ENCODE data around the gene SLC12A3.

Gene SLC12A3

DNA sequence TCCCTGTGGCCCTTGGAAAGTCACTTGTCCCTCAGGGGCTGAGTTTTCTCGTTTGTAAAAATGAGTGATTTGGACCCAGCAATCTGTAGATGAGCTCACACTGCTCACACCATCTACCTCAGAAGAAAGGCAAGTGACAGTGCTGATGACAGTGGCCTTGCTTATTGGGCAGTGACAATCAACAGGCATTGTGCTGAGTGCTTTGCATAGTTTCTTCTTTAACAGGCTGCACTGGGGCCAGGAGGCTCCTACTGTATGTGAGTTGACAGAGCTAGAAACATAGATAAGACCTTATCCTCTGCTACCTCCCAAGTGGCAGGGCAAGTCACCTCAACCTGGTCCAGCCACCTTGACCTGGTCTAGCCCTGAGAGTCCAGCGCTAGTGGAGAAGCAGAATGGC lies 29.7 kb upstream of the SLC12A3 start (continued):
- no peak for TF ChIP-seq CSRNP3 (CRISPR knock-in tag; IDR thresholded peaks at IDR 0.05)
- no peak for TF ChIP-seq OSR1 (CRISPR knock-in tag; IDR thresholded peaks at IDR 0.05)

DNA sequence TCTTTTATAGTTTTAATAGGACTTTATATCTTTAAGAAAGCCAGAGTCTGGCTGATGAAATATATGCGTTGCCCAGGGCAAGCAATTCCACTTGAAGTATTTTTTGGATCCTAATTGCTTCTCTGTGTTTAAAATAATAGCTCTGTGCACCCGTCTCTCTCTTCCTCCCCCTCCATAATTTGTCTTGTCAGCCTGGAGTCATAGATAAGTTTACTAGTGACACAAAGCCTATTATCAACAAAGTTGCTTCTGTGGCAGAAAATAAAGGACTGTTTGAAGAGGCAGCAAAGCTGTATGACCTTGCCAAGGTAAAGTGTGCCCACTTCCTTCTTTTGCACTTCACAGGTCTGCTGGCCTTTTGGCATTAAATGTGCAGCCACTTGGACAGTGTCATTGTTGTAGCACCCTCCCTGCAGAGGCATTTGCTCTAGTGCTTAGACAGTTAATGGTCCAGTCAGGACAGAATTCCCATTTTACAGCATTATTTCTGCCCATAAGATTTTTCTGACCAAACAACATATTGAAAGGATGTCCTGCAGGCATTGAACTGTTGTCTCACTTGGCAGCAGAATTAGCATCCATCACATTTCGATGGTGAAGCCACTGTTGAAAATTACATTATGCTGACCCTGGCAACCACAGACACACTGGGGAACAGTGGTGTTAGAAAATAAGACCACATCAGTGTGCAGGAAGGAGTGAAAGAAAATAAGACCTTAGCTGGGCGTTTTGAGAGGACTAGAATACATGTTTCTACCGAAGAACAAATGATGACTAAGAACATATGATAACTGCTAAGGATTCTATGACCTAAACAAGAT lies 28.4 kb upstream of the SLC12A3 start:
- ATAC-seq: no peak
- TF ChIP-seq CSDC2 (CRISPR knock-in tag; IDR thresholded peaks at IDR 0.05) (no peak), OSR1 (CRISPR knock-in tag; IDR thresholded peaks at IDR 0.05) (no peak), PPARA (CRISPR knock-in tag; IDR thresholded peaks at IDR 0.05; ENCODE audit: borderline replicate concordance) (no peak), ARNTL (CRISPR knock-in tag; IDR thresholded peaks at IDR 0.05; ENCODE audit: borderline replicate concordance, low read depth) (no peak), ZC3H10 (CRISPR knock-in tag; IDR thresholded peaks at IDR 0.05) (no peak), RARB (CRISPR knock-in tag; IDR thresholded peaks at IDR 0.05) (no peak), ZNF70 (CRISPR knock-in tag; IDR thresholded peaks at IDR 0.05) (no peak), GLIS3 (CRISPR knock-in tag; IDR thresholded peaks at IDR 0.05) (no peak), ZNF565 (CRISPR knock-in tag; conservative IDR thresholded peaks at IDR 0.05; ENCODE audit: low read depth) (no peak), PATZ1 (CRISPR knock-in tag; IDR thresholded peaks at IDR 0.05; ENCODE audit: borderline replicate concordance) (no peak), TCF4 (CRISPR knock-in tag; IDR thresholded peaks at IDR 0.05; ENCODE audit: borderline replicate concordance) (no peak)
- TF ChIP-seq, protein P1, sequence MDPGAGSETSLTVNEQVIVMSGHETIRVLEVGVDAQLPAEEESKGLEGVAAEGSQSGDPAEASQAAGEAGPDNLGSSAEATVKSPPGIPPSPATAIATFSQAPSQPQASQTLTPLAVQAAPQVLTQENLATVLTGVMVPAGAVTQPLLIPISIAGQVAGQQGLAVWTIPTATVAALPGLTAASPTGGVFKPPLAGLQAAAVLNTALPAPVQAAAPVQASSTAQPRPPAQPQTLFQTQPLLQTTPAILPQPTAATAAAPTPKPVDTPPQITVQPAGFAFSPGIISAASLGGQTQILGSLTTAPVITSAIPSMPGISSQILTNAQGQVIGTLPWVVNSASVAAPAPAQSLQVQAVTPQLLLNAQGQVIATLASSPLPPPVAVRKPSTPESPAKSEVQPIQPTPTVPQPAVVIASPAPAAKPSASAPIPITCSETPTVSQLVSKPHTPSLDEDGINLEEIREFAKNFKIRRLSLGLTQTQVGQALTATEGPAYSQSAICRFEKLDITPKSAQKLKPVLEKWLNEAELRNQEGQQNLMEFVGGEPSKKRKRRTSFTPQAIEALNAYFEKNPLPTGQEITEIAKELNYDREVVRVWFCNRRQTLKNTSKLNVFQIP (CRISPR knock-in tag; IDR thresholded peaks at IDR 0.05; ENCODE audit: borderline replicate concordance, low read depth): no peak

GRCh38 chr16:56838622-56839337 lies 26.2 kb upstream of the SLC12A3 start:
- no peak for ATAC-seq

DNA sequence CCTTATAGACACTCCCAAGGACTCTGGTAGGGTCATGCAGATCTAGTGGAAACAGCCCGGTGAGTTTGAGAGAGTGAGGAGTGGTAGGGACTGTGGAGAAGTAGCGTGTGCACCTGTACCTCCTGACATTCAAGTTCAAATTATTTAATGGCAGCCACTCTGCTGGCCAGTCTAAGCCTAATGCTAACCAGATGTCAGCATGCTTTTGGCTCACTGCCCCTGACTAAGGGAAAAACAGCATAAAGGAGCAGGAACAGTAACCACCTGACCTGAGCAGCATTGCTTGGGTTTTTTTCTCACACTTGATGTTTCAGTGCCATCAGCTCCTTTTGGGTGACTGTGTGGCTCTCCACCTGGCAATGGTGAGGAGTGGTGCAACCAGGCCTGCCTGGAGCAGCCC lies 23.8 kb upstream of the SLC12A3 start:
- peak; percentile 99 for ATAC-seq
- TF ChIP-seq, protein P1 (CRISPR knock-in tag; IDR thresholded peaks at IDR 0.05; ENCODE audit: borderline replicate concordance, low read depth): no peak
- TF ChIP-seq CSRNP3 (CRISPR knock-in tag; IDR thresholded peaks at IDR 0.05) (no peak), GLIS3 (CRISPR knock-in tag; IDR thresholded peaks at IDR 0.05) (no peak), TCF4 (CRISPR knock-in tag; IDR thresholded peaks at IDR 0.05; ENCODE audit: borderline replicate concordance) (peak; percentile 82), ZNF70 (CRISPR knock-in tag; IDR thresholded peaks at IDR 0.05) (no peak), ARNTL (CRISPR knock-in tag; IDR thresholded peaks at IDR 0.05; ENCODE audit: borderline replicate concordance, low read depth) (no peak), ZNF8 (CRISPR knock-in tag; IDR thresholded peaks at IDR 0.05) (no peak), SNAI2 (CRISPR knock-in tag; IDR thresholded peaks at IDR 0.05) (peak; percentile 87), ZFP3 (CRISPR knock-in tag; IDR thresholded peaks at IDR 0.05) (no peak), TOX (CRISPR knock-in tag; IDR thresholded peaks at IDR 0.05; ENCODE audit: borderline replicate concordance) (no peak), PPARA (CRISPR knock-in tag; IDR thresholded peaks at IDR 0.05; ENCODE audit: borderline replicate concordance) (no peak)
- TF ChIP-seq, protein P2, sequence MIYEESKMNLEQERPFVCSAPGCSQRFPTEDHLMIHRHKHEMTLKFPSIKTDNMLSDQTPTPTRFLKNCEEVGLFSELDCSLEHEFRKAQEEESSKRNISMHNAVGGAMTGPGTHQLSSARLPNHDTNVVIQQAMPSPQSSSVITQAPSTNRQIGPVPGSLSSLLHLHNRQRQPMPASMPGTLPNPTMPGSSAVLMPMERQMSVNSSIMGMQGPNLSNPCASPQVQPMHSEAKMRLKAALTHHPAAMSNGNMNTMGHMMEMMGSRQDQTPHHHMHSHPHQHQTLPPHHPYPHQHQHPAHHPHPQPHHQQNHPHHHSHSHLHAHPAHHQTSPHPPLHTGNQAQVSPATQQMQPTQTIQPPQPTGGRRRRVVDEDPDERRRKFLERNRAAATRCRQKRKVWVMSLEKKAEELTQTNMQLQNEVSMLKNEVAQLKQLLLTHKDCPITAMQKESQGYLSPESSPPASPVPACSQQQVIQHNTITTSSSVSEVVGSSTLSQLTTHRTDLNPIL (CRISPR knock-in tag; IDR thresholded peaks at IDR 0.05; ENCODE audit: low read depth): no peak

More at GRCh38 chr16:56838622-56839337, 26.2 kb upstream of the SLC12A3 start:
- TF ChIP-seq PATZ1 (CRISPR knock-in tag; IDR thresholded peaks at IDR 0.05; ENCODE audit: borderline replicate concordance): no peak
- no peak for TF ChIP-seq SNAI2 (CRISPR knock-in tag; IDR thresholded peaks at IDR 0.05)
- no peak for TF ChIP-seq ISL1 (CRISPR knock-in tag; IDR thresholded peaks at IDR 0.05)
- no peak for TF ChIP-seq OSR1 (CRISPR knock-in tag; IDR thresholded peaks at IDR 0.05)
- TF ChIP-seq ZFP3 (CRISPR knock-in tag; IDR thresholded peaks at IDR 0.05): no peak
- TF ChIP-seq CSDC2 (CRISPR knock-in tag; IDR thresholded peaks at IDR 0.05): no peak
- no peak for TF ChIP-seq ZFP30 (CRISPR knock-in tag; IDR thresholded peaks at IDR 0.05)

Data from SK-N-SH treated with all-trans-retinoic acid at 6 μM for 48 hours (cell line).